Esophagus muscularis mucosa (tissue), 4 donors: ENCODE data around the gene GPC6. TPM values are rescaled to one million over a fixed set of nuclear protein-coding genes. Genes with fewer than 3 reads are reported as not detected.

Source experiments
- DNase-seq: peaks from one replicate; pipeline ENCODE4 v3.0.0-alpha.2; 2017; ENCODE audit errors: extremely low spot score
- H3K27ac ChIP-seq, 4 donors: fragments of 200-600 bp; sonication (generic); replicated peaks in 1 of 4; 1 replicate in 3 of 4; 2 replicates in 1 of 4; pipeline ENCODE4 v1.5.1; 2016 to 2019; ENCODE audit warnings: mild to moderate bottlenecking in 1 of 4
- H3K27me3 ChIP-seq, 4 donors: fragments of 200-600 bp; sonication (generic); one replicate each; pipeline versions ENCODE4 v1.5.1 to v1.6.0; 2016 to 2019
- H3K36me3 ChIP-seq, 4 donors: fragments of 200-600 bp; sonication (generic); one replicate each; pipeline ENCODE4 v1.5.1; 2016 to 2019
- H3K4me1 ChIP-seq, 4 donors: fragments of 200-600 bp; sonication (generic); one replicate each; pipeline ENCODE4 v1.5.1; 2016 to 2019
- H3K4me3 ChIP-seq, 4 donors: fragments of 200-600 bp; sonication (generic); 1 replicate in 2 of 4; 2 replicates in 2 of 4; pipeline ENCODE4 v1.5.1; 2016 to 2019; ENCODE audit warnings: mild to moderate bottlenecking in 4 of 4, moderate library complexity in 1 of 4
- H3K9me3 ChIP-seq, 4 donors: fragments of 200-600 bp; sonication (generic); 1 replicate in 3 of 4; 2 replicates in 1 of 4; pipeline ENCODE4 v1.5.1; 2016 to 2019
- CTCF ChIP-seq, 3 experiments: fragments of 200-600 bp in 2 of 3; fragments of 450-650 bp in 1 of 3; sonication (generic) in 2 of 3; IDR thresholded peaks; one replicate each; pipeline ENCODE4 v1.5.1; 2017 to 2019; ENCODE audit warnings: antibody characterized with exemption in 3 of 3, mild to moderate bottlenecking in 2 of 3, moderate library complexity in 1 of 3
- EP300 ChIP-seq: sonication (generic); formaldehyde crosslinking; IDR thresholded peaks from one replicate; pipeline ENCODE4 v1.6.1; 2017; ENCODE audit warnings: antibody characterized with exemption
- POLR2A ChIP-seq: fragments of 450-650 bp; IDR thresholded peaks from one replicate; pipeline ENCODE4 v1.6.1; 2017; ENCODE audit warnings: antibody characterized with exemption, moderate library complexity, mild to moderate bottlenecking, low read depth
- POLR2AphosphoS5 ChIP-seq, 2 donors: sonication (generic); formaldehyde crosslinking; IDR thresholded peaks; one replicate each; pipeline ENCODE4 v1.6.1; 2017; ENCODE audit warnings: antibody characterized with exemption in 2 of 2
- WGBS: methylation state at CpG from one replicate; pipeline ENCODE4 v1.1.5; 2018; 5-methylcytosine and 5-hydroxymethylcytosine counted together
- intact Hi-C: fragments of 100-400 bp; cut with DNase I; formaldehyde crosslinking; loops from one replicate; pipeline ENCODE4 v1.15.1; 2023
- total RNA-seq, 4 donors: library from RNA; depleted of rRNA; stranded (reverse); fragments of >200 nt; gene quantifications; one replicate each; pipeline versions ENCODE4 v1.1.0 to v1.2.1, GENCODE V29; 2016

Gene GPC6
- total RNA-seq, 4 donors from 2014 or later: 6.5 to 17.2 (median 13.5) TPM

- H3K36me3 ChIP-seq: no peaks in the 10 kb centered on the region
- TF ChIP-seq CTCF (IDR thresholded peaks at IDR 0.05) (peak in 1 of 3 experiments; percentile 2), EP300 (no peak), POLR2AphosphoS5 (IDR thresholded peaks at IDR 0.05) (no peak), POLR2A (no peak)
- whole genome bisulfite sequencing: 71% methylated on average over 7 of the region's 7 CpGs
- H3K9me3 ChIP-seq: peaks cover 0 to 6% (median 4%) of the 10 kb centered on the region in 4 donors
- H3K27ac ChIP-seq: no peak overlapping the region
- no peak overlapping the region for H3K4me3 ChIP-seq
- DNase-seq: no peak
- peaks cover 0 to 4% (median 0%) of the 10 kb centered on the region in 4 donors for H3K4me1 ChIP-seq
- intact Hi-C loops: no loop called here
- peaks cover 0 to 10% (median 0%) of the 10 kb centered on the region in 4 donors for H3K27me3 ChIP-seq
Observed at GRCh38 chr13:94416454-94417080, 1190.0 kb downstream of the GPC6 start.

- Histone ChIP-seq H3K4me3 (no peak overlapping the region), H3K4me1 (peaks cover 0 to 4% (median 0%) of the 10 kb centered on the region in 4 donors), H3K27ac (no peak overlapping the region), H3K36me3 (no peaks in the 10 kb centered on the region), H3K27me3 (peaks cover 0 to 15% (median 0%) of the 10 kb centered on the region in 4 donors), H3K9me3 (peaks cover 0 to 6% (median 5%) of the 10 kb centered on the region in 4 donors)
- intact Hi-C loops: no loop called here
- no peak for DNase-seq
- TF ChIP-seq POLR2AphosphoS5 (IDR thresholded peaks at IDR 0.05) (no peak), POLR2A (no peak), EP300 (no peak), CTCF (IDR thresholded peaks at IDR 0.05) (no peak)
Observed at GRCh38 chr13:94417294-94417693, 1190.7 kb downstream of the GPC6 start.

DNA sequence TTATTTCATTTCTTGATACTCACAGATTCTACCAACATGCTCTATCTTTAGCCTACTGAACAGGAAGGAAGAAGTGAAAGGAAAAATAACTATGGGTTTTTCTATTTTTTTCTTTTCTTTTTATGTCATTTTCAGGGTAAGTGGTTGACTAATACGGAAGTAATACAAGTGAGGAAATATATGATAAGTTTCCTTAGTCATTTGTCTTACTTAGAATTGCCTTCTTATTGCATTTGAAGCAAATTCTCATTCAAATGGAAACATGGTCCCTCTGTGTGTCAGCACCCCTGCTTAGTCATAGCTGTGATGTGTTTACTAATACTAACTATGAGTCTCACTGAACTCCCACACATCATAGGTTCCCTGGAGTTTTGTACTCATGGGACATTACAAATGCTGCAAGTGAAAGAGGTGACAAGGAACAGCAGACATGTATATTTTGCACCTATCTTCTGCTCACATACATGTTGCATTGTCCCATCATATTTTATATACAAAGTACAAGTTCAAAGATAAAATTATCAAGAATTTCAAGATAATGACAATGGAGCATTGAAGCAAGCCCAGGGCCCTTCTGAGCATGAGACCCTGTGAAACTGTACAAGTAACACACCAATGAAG, 1192.8 kb downstream of the GPC6 start:
- H3K36me3 ChIP-seq: no peaks in the 10 kb centered on the region
- peaks cover 0 to 12% (median 0%) of the 10 kb centered on the region in 4 donors for H3K27me3 ChIP-seq
- TF ChIP-seq EP300 (no peak), CTCF (IDR thresholded peaks at IDR 0.05) (no peak), POLR2A (no peak), POLR2AphosphoS5 (IDR thresholded peaks at IDR 0.05) (no peak)
- intact Hi-C loops: no loop called here
- H3K4me3 ChIP-seq: no peak overlapping the region
- WGBS: 50% methylated on average over 1 of the region's 1 CpG
- no peak overlapping the region for H3K27ac ChIP-seq
- no peak for DNase-seq
- peaks cover 0 to 4% (median 0%) of the 10 kb centered on the region in 4 donors for H3K4me1 ChIP-seq
- H3K9me3 ChIP-seq: peaks cover 0 to 6% (median 5%) of the 10 kb centered on the region in 4 donors

GRCh38 chr13:94419925-94420305, 1193.3 kb downstream of the GPC6 start:
- no peak for TF ChIP-seq POLR2AphosphoS5 (IDR thresholded peaks at IDR 0.05)
- TF ChIP-seq POLR2A: no peak
- no peak for TF ChIP-seq EP300
- no peak for TF ChIP-seq CTCF (IDR thresholded peaks at IDR 0.05)
- Histone ChIP-seq H3K27me3 (peaks cover 0 to 9% (median 0%) of the 10 kb centered on the region in 4 donors), H3K4me1 (peaks cover 0 to 2% (median 0%) of the 10 kb centered on the region in 4 donors), H3K9me3 (peaks cover 0 to 6% (median 5%) of the 10 kb centered on the region in 4 donors), H3K27ac (no peak overlapping the region), H3K36me3 (no peaks in the 10 kb centered on the region), H3K4me3 (no peak overlapping the region)
- WGBS: 42% methylated on average over 1 of the region's 1 CpG
- no peak for DNase-seq
- intact Hi-C loops: no loop called here
